Stimulated activated CD4-positive, alpha-beta T cell treated with anti-CD3 and anti-CD28 coated beads, Interleukin-1b, Interleukin-23, amount 100 ng/mL, for 48 hours (primary cell): ENCODE measurements around the gene MLX.
"Not testable (repeated sequence)": the region's sequence is repeated elsewhere in the genome, so short reads cannot be mapped to it uniquely, and the experiment has no call there.

Source experiments
- DNase-seq: peaks from one replicate; pipeline ENCODE4 v3.0.0-alpha.2; 2020

Gene MLX

DNA sequence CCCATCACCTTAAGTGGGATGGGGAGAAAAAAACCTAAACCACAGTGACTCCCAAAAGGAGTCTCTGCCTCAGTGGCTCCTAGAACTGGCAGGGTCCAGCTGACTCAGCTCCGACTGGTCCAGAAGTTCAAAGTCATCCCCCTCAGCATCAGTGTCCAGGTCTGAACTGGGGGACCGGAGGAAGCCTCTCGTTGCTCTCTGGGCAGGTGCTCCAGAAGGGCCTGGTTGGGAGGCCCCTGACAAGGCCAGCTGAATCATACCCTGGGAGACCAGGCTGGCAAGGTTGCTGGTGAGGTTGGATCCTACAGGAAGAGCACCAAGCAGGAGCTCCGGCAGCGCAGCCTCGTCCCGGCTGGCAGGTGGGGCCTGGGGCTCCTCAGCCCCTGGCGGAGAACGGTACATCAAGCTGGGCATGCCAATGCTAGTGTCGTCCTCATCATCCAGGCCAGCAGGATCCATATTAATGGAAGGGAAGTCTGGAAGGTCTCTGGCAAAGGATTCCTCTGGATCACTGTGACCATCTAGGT is 14.9 kb downstream of the MLX start:
- DNase-seq, result no peak

DNA sequence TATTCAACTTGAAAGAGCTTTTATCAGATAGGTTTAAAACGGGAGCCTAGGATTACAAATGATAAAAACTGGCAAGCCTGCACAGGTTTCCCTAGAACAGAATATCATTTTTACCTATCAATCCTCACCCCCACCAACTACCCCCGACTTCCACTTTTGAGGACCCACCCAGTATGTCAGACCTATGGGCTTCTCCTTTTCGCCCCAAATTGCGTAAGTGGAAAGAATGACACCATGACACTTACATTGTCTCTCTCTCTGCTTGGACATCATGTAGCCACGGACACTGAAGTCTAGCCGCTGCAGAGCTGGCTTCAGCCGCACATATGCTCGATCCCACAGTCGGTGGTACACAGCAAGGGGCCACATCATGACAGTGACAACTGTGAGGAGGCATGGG is 18.0 kb downstream of the MLX start:
- DNase-seq, result no peak

DNA sequence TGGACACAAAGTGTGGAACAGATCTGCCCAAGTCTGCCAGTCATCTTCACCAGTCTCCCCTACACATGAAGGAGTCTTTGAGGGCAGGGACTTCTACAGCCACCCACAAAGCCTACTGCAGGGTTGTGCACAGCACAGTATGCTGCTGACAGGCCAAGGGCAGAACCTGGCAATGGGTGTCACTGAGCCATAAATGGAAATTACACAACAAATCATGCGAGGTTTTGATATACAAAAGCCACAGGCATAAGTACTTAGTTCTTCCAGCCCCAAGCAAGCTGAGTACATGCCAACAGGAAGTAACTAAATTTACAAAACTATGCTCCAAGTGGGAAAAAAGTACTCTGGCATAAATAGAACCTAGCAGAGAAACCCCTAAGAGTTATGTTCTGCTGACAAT is 18.5 kb downstream of the MLX start:
- no peak for DNase-seq

DNA sequence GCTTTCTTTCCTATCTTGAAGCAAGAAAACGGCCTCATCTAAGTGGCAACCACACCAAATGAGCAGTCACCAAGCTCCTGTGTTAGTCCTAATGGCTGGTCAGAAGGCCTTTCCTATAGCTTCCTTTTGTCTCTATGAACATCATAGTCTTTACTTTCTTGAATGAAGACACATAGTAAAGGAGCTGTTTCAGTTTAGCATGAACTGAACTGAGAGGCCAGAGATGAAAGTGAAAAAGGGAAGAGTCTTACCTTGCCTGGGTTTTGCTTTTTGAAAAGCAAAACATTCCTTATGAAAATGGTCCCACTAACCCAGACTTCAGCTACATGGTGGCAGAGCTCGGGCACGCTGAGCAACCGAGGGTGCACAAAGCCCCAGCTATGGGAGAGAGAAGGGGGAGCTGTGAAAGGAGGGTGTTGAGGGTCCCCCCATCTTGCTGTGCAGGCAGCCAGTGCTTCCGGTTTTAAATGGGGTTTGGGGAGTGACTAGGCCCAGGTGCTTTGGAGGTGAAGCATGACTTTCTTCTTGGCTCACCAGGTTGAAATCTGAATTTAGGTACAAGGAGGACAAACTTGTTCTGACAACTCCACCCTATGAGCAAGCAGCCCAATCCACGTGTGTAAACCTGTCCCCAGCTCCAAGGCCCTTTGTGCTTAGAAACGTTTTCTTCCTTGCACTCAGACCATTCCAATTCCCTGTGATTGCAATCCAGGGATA is 19.8 kb downstream of the MLX start:
- DNase-seq, result no peak

DNA sequence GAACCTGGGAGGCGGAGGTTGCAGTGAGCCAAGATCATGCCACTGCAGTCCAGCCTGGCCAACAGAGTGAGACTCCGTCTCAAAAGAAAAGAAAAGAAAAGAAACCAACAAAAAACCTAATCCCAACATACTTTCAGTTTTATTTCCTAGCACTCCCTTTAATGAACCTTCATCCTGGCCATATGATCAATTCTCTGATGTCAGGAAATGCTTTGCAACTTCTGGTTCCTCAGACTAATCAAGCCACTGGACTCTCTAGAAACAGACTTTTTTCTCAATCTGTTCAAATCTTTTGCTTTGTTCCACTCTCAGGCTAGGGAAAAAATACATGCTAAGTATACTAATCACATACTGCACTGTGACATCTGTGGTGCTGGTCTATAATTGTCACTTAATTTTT is 24.0 kb downstream of the MLX start:
- no peak for DNase-seq

DNA sequence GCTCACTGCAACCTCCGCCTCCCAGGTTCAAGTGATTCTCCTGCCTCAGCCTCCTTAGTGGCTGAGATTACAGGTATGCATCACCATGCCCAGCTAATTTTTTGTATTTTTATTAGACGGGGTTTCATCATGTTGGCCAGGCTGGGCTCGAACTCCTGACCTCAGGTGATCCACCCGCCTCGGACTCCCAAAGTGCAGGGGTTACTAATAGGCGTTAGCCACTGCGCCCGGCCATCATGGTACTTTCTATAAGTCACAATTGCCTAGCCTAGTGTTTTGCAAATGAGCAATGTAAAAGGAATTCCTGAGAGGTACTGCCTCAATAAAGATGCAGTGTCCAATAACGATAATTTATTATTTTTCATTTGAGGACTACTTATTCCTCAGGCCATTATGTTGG is 24.5 kb downstream of the MLX start:
- no peak for DNase-seq

DNA sequence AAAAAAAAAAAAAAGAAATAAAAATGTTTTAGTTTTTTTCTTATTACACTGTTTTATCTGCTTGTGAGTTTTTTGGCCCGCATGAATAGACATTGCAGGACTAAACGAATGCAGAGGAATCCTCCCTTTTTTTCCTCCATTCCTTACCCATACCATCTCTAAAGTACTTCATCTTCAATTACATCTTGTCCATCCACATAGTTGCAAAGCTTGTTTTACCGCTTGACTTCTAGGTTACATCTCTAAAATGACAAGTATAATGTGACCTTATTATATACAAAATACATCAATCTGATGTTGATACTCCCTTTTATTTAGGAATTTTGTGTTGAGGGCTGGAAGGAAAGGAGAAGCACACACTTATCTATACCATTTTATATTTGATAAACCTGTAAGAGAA is 29.5 kb downstream of the MLX start:
- DNase-seq, result no peak

DNA sequence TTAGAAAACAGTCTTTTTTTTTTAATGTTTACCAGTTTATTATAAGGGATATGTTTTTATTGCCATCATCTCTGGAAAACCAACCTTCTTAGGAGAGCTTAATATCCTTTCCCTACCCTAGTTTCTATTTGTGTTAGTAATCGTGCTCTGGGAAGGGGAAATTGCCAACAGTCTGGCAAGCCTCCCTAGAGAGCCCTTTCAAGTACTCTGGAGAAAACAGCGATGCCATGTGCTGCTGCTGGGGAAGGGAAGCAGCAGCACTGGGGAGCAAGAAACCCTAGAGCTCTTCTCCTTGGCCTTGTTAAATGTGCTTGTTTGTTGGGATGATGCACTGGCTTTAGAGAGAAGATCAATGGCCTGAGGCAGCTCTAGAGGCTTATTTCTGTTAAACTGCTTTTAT is 32.0 kb downstream of the MLX start:
- no peak for DNase-seq

DNA sequence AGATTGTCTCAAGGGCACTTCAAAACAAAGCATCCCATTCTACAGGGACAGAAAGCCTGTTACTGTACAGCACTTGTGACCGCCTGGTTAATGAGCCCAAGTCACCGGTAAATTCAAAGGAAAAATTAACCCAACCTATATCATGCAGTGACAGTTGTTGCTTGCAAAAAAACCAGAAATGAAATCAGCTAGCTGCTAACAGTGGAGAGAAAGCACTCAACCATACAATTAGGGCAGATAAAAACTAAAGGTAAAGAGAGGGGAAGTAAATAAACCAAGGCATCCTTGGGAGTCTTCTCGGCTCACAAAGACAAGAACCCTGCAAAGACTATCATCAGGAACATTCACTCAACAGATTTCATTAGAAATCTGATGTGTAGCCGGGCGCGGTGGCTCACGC is 36.4 kb downstream of the MLX start:
- no peak for DNase-seq

DNA sequence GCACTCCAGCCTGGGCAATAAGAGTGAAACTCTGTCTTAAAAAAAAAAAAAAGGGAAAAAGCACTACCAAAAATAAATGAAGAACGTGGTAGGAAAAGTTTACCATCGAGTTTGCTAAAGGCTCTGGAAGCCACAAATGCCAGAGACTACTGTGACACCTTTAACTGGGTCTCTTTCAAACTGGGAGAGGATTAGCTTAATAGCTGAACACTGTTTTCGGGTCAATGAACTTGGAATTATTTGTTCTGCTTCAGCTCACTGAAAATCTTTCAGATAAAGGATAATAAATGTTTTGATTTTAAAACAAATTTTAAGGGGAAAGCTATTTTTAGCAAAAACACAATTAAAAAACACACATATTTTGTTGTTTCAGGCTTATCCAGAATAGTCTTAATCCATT is 40.9 kb downstream of the MLX start:
- no peak for DNase-seq

DNA sequence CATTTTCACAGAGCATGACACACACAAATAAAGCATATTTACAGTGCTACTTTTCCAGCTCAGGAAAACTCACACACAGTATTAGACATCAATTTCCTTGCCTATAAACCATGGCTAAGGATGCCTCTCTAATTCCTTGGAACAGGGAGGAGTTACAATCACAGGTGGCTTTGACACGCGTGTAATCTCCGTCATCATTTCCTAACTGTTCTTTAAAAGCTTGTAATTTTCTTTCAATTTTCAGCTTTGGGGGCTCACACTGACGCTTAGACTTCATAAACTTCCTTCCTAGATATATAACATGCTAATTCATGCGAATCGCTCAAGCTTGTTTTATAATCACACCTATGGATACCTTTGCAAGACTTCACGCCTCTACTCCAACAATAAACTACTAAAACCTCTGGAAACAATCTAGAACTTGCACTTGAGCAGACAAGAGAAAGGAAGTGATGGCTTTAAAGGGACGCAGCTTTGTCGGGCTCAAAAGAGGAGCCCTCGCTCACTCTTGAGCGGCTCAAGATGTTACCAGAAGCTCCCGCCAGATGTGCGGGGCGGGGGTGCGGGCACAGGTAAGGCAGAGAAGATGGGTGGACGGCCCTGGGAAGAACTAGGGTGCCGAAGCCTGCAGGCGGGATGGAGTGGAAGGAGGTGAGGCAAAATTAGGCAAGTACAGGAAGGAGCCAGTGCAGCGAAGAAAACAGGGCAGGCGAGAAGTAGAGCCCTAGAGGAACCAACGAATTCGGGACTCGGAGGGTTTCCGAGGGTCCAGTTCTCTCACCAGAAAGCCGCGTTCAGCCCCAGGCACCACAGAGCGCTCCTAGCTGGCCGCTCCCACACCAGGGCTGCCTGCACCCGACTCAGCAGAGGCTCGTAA is 41.6 kb downstream of the MLX start:
- peak; percentile 16 for DNase-seq

DNA sequence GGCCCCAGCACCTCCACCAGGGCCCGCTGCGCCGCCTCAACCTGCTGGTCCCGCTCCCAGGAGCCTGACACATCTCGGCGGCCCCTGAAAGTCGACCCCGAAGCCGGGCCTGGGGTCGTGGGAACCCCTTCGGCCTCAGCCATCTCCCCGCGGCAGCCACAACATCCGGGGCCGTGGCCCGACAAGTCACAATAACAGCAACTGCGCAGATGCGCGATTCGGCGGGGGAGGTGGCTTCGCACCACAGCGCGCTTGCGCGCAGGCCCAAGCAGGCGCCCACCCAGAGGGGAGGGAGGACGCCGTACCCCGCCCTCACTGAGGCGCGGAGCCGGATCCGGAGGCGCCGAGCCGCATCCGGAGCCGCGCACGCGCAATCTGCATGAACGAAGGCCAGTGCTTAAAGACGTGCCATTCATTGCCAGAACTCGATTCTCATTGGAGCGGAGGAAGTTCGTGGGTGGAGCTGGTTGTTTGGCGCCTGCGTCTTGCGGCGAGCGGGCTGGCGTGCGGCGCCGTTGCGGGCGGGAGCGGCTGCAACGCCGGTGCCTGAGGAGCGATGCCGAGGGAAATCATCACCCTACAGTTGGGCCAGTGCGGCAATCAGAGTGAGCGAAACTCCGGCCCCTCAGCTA is 42.4 kb downstream of the MLX start, which contains the start of the genes RETREG3 and TUBG1:
RETREG3 (minus strand) TSS at position 193 of the 632 bp plus-strand sequence; CDS start at position 143, 50 bp downstream.
TUBG1 (plus strand) TSS at position 502 of the 632 bp plus-strand sequence; CDS start at position 557, 55 bp downstream.
- peak; percentile 99 for DNase-seq

DNA sequence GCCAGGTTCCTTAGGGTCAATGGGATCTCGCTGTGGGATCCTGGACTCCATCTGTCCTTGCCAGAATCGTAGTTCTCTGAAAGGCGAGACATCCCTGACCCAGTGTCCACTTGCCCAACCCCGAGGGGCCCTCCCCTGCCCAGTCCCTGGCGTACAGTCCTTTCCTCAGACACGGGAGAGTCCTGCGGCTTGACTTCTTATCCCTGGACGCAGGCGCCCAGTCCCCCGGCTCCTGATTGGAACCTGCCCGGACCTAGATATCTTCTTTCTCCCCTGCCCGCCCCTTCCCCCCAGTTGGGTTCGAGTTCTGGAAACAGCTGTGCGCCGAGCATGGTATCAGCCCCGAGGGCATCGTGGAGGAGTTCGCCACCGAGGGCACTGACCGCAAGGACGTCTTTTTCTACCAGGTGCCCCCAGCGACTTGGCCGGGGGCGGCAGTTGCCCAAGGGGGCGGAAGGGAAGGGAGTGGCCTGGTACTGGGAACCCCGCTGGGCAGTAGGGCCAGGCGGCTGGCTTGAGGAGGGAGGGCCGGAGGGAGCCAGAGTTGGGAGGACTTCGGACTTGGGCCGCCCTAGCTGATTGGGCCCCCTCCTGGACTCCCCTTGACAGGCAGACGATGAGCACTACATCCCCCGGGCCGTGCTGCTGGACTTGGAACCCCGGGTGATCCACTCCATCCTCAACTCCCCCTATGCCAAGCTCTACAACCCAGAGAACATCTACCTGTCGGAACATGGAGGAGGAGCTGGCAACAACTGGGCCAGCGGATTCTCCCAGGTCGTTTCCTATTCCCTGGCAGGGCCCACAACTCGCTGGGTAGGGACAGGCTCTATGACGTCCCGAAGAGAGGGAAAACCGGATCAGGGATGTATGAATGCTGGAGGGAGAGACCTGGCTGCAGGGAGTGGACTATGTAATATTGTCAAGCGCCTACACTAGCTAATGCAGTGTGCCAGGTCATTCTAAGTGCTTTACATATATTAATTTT is 43.2 kb downstream of the MLX start:
- peak; percentile 13 for DNase-seq

DNA sequence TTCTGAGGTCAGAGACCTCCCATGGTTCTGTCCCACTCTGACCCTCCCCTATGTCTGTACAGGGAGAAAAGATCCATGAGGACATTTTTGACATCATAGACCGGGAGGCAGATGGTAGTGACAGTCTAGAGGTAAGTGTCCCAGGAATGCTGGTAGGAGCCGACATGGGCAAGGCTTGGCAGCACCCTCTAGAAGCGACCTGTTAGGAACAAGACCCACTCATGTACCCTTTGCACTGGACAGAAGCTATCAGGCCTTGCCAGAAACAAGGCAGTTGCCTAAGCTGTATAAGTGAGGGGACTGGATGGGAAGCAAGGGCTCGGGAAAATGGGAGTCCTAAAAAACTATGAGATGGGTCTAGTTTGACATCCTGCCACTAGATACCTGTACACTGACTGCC is 45.1 kb downstream of the MLX start:
- DNase-seq, result no peak

DNA sequence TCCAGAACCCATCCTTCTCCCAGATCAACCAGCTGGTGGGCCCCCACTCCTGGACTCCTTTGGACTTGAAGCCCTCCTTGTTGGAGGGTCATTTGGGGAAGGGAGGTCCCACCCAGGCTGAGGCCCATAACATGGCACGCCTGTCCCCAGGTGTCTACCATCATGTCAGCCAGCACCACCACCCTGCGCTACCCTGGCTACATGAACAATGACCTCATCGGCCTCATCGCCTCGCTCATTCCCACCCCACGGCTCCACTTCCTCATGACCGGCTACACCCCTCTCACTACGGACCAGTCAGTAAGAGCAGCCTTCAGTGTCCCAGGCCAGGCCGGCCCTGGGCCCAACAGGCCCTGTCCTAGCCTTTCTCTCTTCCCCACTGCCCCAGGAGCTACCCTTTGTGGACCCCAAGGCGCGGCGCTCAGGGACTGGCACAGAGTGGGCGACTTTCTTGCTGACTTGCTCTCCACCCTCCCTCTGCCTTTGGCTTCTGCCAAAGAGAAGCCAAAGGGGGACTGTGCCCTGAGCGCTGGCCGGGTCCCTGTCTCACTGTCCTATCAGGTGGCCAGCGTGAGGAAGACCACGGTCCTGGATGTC is 46.9 kb downstream of the MLX start:
- no peak for DNase-seq

DNA sequence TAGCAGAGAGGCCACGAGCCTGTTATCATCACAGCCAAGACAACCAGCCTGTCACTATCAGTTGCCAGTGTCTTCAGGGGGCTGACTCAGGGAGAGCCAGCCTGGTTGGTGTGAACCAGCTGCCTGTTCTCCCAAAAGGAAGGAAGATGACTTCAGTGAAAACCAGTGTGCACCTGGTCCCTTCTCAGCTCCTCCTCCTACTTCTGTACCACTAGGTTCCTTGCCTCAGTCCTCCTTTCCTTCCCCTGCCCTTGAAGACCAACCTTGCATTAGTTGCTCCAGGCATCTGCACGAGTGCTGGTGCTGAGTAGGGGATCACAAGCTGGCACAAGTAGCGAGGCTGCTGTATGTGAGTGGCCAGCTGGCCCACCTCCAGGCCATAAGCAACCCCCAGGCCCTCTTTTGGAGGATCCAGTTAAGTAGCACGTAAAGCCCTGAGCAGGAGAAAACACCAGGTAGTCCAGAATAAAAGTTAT is 51.1 kb downstream of the MLX start:
- DNase-seq, result no peak

DNA sequence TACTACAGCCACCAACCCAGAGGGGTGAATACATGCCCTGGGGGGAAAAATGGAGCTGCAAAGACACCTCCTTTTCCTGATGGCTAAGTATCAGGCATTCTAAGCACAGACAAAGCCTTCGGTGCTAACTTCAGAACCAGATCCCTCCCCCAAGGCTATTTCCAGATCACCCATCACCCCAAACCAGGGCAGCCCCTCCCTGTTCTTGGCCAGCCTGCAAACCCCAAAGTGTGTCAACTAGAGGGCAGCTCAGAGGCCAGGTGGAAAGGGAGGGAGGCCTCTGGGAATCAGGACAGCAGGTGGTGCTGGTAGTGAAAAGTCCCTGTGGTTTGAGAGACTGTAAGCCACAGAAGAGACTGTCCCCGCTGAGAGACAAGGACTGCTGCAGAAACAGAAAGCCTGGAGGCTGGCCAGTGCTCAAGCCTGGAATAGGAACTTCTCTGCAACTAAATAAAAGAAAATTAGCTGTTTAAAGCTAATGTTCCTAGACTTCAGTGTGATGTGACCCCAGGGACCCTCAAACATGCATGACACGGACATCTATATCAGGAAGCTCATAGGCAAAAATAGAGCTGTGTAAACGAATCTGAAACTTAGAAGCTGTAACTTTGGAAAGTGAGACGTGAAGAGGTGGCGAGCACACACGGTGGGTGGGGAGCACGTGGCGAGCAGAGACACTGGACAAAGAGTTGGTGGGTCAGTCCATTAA is 51.7 kb downstream of the MLX start:
- no peak for DNase-seq

DNA sequence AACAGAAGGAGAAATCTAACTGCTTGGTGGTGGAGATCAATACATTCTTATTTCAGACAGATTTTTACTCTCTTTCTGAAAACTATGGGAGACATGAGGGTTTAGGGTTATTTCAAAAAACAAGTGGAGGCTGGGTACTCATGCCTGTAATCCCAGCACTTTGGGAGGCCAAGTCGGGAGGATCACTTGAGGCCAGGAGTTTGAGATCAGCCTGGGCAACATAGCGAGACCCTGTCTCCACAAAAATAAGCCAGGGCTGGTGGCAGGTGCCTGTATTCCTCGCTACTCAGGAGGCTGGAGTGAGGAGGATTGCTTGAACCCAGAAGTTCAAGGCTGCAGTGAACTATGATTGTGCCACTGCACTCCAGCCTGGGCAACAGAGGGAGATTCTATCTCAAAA is 55.1 kb downstream of the MLX start:
- DNase-seq, result not testable (repeated sequence)
